ENCODE data around the gene FBXL15.

GRCh38 chr10:102450124-102450373 is 29.4 kb downstream of the FBXL15 start:
- TF ChIP-seq CTCF (IDR thresholded peaks at IDR 0.05): no peak
- TF ChIP-seq POLR2A (IDR thresholded peaks at IDR 0.05): no peak
